Measurements from ENCODE around the gene HIVEP1.

Gene HIVEP1

DNA sequence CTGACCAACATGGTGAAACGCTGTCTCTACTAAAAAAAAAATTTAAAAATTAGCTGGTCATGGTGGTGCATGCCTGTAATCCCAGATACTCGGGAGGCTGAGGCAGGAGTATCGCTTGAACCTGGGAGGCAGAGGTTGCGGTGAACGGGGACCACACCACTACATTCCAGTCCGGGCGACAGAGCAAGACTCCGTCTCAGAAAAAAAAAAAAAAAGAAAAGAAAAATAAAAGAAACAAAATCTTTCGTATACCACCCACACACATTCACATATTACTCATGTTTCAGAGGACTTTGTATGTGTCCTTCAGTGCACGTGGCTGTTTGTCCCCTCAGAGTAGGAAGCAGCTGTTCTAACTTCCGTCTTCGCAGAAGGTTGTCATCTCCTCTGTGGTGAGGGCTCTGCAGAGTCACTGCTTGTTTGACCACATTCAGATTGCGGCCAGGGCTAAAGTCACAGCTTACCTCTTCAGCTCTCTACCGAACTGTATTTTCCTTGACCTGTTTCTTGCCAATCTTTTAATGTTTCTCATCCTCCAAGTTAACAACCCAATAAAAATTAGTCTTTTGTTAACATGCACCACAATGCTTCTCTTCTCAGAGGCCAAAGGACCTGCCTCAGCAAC is 36.6 kb upstream of the HIVEP1 start:
- Histone ChIP-seq H3K9ac (ENCODE audit: low read length) (no peak overlapping the region), H3K4me3 (ENCODE audit: low read length) (no peak overlapping the region), H3K27ac (ENCODE audit: low read depth, low read length) (no peak overlapping the region), H3K27me3 (ENCODE audit: control insufficient read depth, insufficient read depth, low read length) (no peaks in the 10 kb centered on the region), H3K36me3 (ENCODE audit: control insufficient read depth, insufficient read depth, low read length) (no peaks in the 10 kb centered on the region), H3K4me1 (ENCODE audit: control insufficient read depth, insufficient read depth, low read length) (no peaks in the 10 kb centered on the region)

DNA sequence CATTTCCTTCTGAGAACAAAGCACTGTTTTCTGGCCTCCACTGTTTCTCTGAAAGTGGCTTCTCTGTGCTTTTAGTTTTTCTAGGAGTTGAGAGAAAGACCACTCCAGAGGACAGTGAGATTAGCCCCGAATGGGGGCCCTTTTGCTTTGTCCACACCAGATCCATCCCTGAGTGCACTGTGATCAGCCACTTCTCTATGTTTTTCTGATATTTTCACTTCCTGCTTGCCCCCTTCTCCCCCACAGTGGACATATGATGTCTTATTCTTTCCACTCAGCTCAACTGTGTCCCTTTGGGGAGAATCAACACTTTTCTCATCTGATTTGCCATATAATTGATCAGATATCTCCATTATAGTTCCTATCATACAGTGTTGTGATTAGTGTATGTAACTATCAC is 35.6 kb upstream of the HIVEP1 start:
- Histone ChIP-seq H3K36me3 (ENCODE audit: control insufficient read depth, insufficient read depth, low read length) (no peaks in the 10 kb centered on the region), H3K9ac (ENCODE audit: low read length) (no peak overlapping the region), H3K27me3 (ENCODE audit: control insufficient read depth, insufficient read depth, low read length) (no peaks in the 10 kb centered on the region), H3K27ac (ENCODE audit: low read depth, low read length) (no peak overlapping the region), H3K4me1 (ENCODE audit: control insufficient read depth, insufficient read depth, low read length) (no peaks in the 10 kb centered on the region), H3K4me3 (ENCODE audit: low read length) (no peak overlapping the region)

DNA sequence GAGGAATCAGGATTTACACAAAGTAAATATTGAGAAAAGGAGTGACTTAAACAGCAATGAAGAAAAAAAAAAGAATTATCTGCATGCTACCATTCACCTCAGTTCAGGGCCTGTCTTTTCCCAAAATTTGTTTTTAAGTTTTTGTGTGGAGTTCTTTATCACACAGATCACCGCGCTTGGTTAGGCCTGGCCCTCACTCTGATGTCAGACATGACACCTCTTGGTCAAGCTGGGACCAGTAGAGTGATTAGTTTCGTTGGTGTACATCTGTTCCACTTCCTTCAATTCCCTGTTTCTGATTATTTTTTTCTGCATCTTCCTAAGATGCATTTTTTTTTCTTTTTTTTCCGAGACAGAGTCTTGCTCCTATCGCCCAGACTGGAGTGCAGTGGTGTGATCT is 34.9 kb upstream of the HIVEP1 start:
- no peak overlapping the region for H3K27ac ChIP-seq (ENCODE audit: low read depth, low read length)
- no peak overlapping the region for H3K4me3 ChIP-seq (ENCODE audit: low read length)
- H3K36me3 ChIP-seq (ENCODE audit: control insufficient read depth, insufficient read depth, low read length): no peaks in the 10 kb centered on the region
- H3K9ac ChIP-seq (ENCODE audit: low read length): no peak overlapping the region
- no peaks in the 10 kb centered on the region for H3K27me3 ChIP-seq (ENCODE audit: control insufficient read depth, insufficient read depth, low read length)
- no peaks in the 10 kb centered on the region for H3K4me1 ChIP-seq (ENCODE audit: control insufficient read depth, insufficient read depth, low read length)

DNA sequence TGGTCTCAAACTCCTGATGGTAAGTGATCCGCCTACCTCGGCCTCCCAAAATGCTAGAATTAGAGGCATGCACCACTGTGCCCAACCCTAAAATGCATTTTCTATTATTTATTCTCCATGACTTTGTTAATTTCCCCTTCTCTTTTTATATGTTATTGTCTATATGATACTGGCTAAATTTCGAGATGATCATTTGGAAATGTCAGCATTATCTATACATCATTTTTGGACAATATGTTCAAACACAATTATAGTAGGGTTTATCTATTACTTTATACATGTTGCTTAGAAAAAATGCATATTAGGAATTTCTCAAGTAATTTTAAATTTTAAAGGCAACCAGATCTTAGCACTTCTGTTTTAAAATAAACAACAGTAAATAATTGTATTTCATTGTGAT is 34.4 kb upstream of the HIVEP1 start:
- no peaks in the 10 kb centered on the region for H3K4me1 ChIP-seq (ENCODE audit: control insufficient read depth, insufficient read depth, low read length)
- no peak overlapping the region for H3K27ac ChIP-seq (ENCODE audit: low read depth, low read length)
- H3K27me3 ChIP-seq (ENCODE audit: control insufficient read depth, insufficient read depth, low read length): no peaks in the 10 kb centered on the region
- no peaks in the 10 kb centered on the region for H3K36me3 ChIP-seq (ENCODE audit: control insufficient read depth, insufficient read depth, low read length)
- no peak overlapping the region for H3K4me3 ChIP-seq (ENCODE audit: low read length)
- H3K9ac ChIP-seq (ENCODE audit: low read length): no peak overlapping the region

DNA sequence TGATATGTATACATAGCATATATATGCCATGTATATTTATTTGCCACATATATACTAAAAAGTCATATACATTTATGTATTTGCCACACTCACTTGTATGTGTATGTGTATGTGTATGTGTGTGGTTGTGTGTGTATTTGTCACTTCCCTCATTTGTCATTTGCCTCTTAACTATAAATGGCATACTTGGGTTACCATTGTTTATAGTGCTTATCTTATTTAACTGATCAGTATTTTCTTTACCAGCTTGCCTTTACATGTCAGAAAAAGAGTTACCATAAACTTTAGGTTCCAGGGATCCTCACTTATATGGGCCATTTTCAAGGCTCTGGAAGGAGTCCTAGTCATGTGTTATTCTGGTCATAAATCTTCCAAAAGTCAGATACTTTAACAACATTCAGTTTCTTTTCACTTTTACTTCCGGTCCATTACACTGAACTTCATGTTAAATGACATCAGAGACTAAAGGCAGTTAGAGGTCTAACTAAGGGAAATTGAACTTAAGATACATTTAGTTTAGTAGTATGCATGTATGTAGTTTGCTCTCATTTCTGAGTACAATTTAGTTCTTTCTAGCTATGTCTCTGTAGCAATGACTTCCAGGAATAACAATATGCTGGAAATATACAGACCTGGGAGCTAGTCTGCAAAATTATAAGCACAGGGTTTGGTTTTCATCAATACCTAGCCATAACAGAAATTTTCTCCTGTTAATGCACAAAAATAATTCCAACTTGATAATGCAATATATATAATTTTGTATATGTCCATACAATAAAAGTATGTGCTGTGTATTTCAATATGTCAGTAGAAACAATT is 33.7 kb upstream of the HIVEP1 start:
- H3K27ac ChIP-seq (ENCODE audit: low read depth, low read length): no peak overlapping the region
- H3K4me3 ChIP-seq (ENCODE audit: low read length): no peak overlapping the region
- H3K36me3 ChIP-seq (ENCODE audit: control insufficient read depth, insufficient read depth, low read length): no peaks in the 10 kb centered on the region
- H3K4me1 ChIP-seq (ENCODE audit: control insufficient read depth, insufficient read depth, low read length): no peaks in the 10 kb centered on the region
- no peak overlapping the region for H3K9ac ChIP-seq (ENCODE audit: low read length)
- no peaks in the 10 kb centered on the region for H3K27me3 ChIP-seq (ENCODE audit: control insufficient read depth, insufficient read depth, low read length)

- H3K9ac ChIP-seq (ENCODE audit: low read length): no peak overlapping the region
- H3K27ac ChIP-seq (ENCODE audit: low read depth, low read length): no peak overlapping the region
- H3K36me3 ChIP-seq (ENCODE audit: control insufficient read depth, insufficient read depth, low read length): no peaks in the 10 kb centered on the region
- H3K4me1 ChIP-seq (ENCODE audit: control insufficient read depth, insufficient read depth, low read length): no peaks in the 10 kb centered on the region
- H3K4me3 ChIP-seq (ENCODE audit: low read length): no peak overlapping the region
- H3K27me3 ChIP-seq (ENCODE audit: control insufficient read depth, insufficient read depth, low read length): no peaks in the 10 kb centered on the region
Measured at GRCh38 chr6:11979866-11980265, 32.2 kb upstream of the HIVEP1 start.

DNA sequence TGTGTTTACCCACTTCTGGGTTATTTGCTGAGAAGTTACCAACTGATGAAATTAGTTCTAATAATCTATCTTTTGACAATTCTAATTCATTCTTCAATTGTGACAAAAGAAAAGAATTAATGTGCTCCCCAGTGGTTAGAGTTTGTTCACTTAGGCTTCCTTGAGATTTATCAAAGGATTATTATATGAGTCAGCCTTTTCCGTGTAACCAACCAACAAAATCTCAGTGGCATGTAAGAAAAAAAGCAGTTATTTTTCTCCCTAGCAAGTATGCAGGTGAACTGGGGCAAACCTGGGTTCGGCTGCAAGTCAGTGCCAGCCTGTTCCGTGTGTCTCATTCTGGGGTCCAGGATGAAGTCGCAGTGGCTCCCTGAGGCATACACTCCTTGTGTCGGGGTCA is 28.8 kb upstream of the HIVEP1 start:
- Histone ChIP-seq H3K36me3 (ENCODE audit: control insufficient read depth, insufficient read depth, low read length) (no peaks in the 10 kb centered on the region), H3K27me3 (ENCODE audit: control insufficient read depth, insufficient read depth, low read length) (no peaks in the 10 kb centered on the region), H3K4me3 (ENCODE audit: low read length) (no peak overlapping the region), H3K27ac (ENCODE audit: low read depth, low read length) (no peak overlapping the region), H3K4me1 (ENCODE audit: control insufficient read depth, insufficient read depth, low read length) (no peaks in the 10 kb centered on the region), H3K9ac (ENCODE audit: low read length) (no peak overlapping the region)

GRCh38 chr6:11987386-11987785 is 24.7 kb upstream of the HIVEP1 start:
- H3K9ac ChIP-seq (ENCODE audit: low read length): no peak overlapping the region
- no peak overlapping the region for H3K4me3 ChIP-seq (ENCODE audit: low read length)
- no peaks in the 10 kb centered on the region for H3K4me1 ChIP-seq (ENCODE audit: control insufficient read depth, insufficient read depth, low read length)
- no peaks in the 10 kb centered on the region for H3K36me3 ChIP-seq (ENCODE audit: control insufficient read depth, insufficient read depth, low read length)
- no peak overlapping the region for H3K27ac ChIP-seq (ENCODE audit: low read depth, low read length)
- no peaks in the 10 kb centered on the region for H3K27me3 ChIP-seq (ENCODE audit: control insufficient read depth, insufficient read depth, low read length)

- H3K4me3 ChIP-seq (ENCODE audit: low read length): no peak overlapping the region
- no peaks in the 10 kb centered on the region for H3K36me3 ChIP-seq (ENCODE audit: control insufficient read depth, insufficient read depth, low read length)
- H3K27ac ChIP-seq (ENCODE audit: low read depth, low read length): no peak overlapping the region
- no peaks in the 10 kb centered on the region for H3K4me1 ChIP-seq (ENCODE audit: control insufficient read depth, insufficient read depth, low read length)
- H3K9ac ChIP-seq (ENCODE audit: low read length): no peak overlapping the region
- H3K27me3 ChIP-seq (ENCODE audit: control insufficient read depth, insufficient read depth, low read length): no peaks in the 10 kb centered on the region
Measured at GRCh38 chr6:11989386-11989785, 22.7 kb upstream of the HIVEP1 start.

DNA sequence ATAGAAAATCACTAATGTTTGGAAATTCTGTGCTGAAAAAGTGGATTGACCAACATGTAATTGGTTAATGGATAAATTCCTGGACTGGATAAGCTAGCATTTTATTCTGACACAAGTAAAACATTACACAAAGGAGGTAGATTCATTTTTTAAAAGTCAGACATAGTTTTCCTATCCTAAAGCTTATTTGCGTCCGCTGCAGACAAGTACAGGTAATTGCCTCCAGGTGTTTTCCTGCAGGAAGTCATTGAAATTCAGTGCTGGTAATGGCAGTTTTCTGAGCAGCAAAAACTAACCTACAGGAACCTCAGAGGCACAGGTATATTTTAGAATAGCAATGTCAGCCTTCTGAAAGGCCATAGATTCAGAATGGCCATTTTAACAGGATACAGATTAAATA is 20.0 kb upstream of the HIVEP1 start:
- no peak overlapping the region for H3K27ac ChIP-seq (ENCODE audit: low read depth, low read length)
- no peaks in the 10 kb centered on the region for H3K36me3 ChIP-seq (ENCODE audit: control insufficient read depth, insufficient read depth, low read length)
- H3K4me1 ChIP-seq (ENCODE audit: control insufficient read depth, insufficient read depth, low read length): no peaks in the 10 kb centered on the region
- no peaks in the 10 kb centered on the region for H3K27me3 ChIP-seq (ENCODE audit: control insufficient read depth, insufficient read depth, low read length)
- no peak overlapping the region for H3K4me3 ChIP-seq (ENCODE audit: low read length)
- no peak overlapping the region for H3K9ac ChIP-seq (ENCODE audit: low read length)

DNA sequence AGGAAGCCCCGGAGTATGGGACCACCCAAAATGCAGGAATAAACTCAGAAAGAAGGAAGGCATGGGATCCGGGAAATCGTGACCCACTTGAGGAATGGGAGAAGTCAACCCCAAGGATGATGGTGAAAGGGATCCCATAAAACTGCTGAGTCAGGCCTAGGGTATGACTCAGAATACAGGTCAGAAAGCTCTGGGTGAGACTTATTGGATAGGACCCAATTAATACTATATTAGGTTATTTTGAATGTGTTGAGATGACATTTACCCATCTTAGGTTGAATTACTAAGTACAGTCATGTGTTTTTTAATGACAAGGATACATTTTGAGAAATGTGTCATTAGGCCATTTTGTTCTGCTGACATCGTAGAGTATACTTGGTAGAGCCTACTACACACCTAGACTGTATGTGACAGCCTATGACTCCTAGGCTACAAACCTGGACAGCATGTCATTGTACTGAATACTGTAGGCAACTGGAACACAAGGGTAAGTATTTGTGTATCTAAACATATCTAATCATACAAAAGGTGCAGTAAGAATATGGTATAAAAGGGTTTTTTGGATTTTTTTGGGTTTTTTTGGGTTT is 17.1 kb upstream of the HIVEP1 start:
- H3K36me3 ChIP-seq (ENCODE audit: control insufficient read depth, insufficient read depth, low read length): no peaks in the 10 kb centered on the region
- no peak overlapping the region for H3K4me3 ChIP-seq (ENCODE audit: low read length)
- H3K27me3 ChIP-seq (ENCODE audit: control insufficient read depth, insufficient read depth, low read length): no peaks in the 10 kb centered on the region
- no peaks in the 10 kb centered on the region for H3K4me1 ChIP-seq (ENCODE audit: control insufficient read depth, insufficient read depth, low read length)
- H3K9ac ChIP-seq (ENCODE audit: low read length): no peak overlapping the region
- no peak overlapping the region for H3K27ac ChIP-seq (ENCODE audit: low read depth, low read length)

GRCh38 chr6:11996751-11997150 is 15.4 kb upstream of the HIVEP1 start:
- H3K36me3 ChIP-seq (ENCODE audit: control insufficient read depth, insufficient read depth, low read length): no peaks in the 10 kb centered on the region
- H3K4me3 ChIP-seq (ENCODE audit: low read length): no peak overlapping the region
- H3K27me3 ChIP-seq (ENCODE audit: control insufficient read depth, insufficient read depth, low read length): no peaks in the 10 kb centered on the region
- no peak overlapping the region for H3K27ac ChIP-seq (ENCODE audit: low read depth, low read length)
- H3K9ac ChIP-seq (ENCODE audit: low read length): no peak overlapping the region
- no peaks in the 10 kb centered on the region for H3K4me1 ChIP-seq (ENCODE audit: control insufficient read depth, insufficient read depth, low read length)

- Histone ChIP-seq H3K36me3 (ENCODE audit: control insufficient read depth, insufficient read depth, low read length) (no peaks in the 10 kb centered on the region), H3K27ac (ENCODE audit: low read depth, low read length) (no peak overlapping the region), H3K4me1 (ENCODE audit: control insufficient read depth, insufficient read depth, low read length) (no peaks in the 10 kb centered on the region), H3K9ac (ENCODE audit: low read length) (no peak overlapping the region), H3K4me3 (ENCODE audit: low read length) (no peak overlapping the region), H3K27me3 (ENCODE audit: control insufficient read depth, insufficient read depth, low read length) (no peaks in the 10 kb centered on the region)
Measured at GRCh38 chr6:11999246-11999645, 12.9 kb upstream of the HIVEP1 start.
